ENCODE results near the gene SHPK.

- TF ChIP-seq, protein P1, sequence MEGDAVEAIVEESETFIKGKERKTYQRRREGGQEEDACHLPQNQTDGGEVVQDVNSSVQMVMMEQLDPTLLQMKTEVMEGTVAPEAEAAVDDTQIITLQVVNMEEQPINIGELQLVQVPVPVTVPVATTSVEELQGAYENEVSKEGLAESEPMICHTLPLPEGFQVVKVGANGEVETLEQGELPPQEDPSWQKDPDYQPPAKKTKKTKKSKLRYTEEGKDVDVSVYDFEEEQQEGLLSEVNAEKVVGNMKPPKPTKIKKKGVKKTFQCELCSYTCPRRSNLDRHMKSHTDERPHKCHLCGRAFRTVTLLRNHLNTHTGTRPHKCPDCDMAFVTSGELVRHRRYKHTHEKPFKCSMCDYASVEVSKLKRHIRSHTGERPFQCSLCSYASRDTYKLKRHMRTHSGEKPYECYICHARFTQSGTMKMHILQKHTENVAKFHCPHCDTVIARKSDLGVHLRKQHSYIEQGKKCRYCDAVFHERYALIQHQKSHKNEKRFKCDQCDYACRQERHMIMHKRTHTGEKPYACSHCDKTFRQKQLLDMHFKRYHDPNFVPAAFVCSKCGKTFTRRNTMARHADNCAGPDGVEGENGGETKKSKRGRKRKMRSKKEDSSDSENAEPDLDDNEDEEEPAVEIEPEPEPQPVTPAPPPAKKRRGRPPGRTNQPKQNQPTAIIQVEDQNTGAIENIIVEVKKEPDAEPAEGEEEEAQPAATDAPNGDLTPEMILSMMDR (IDR thresholded peaks at IDR 0.05): no peak
- TF ChIP-seq POLR2AphosphoS5 (IDR thresholded peaks at IDR 0.05): peak; percentile 1
Observed at GRCh38 chr17:3660311-3660891, 24.4 kb upstream of the SHPK start.

All from prostate gland (tissue), 2 donors.